Thyroid gland (tissue), 4 donors: ENCODE data around the gene TOM1L1. TPM values are rescaled to one million over a fixed set of nuclear protein-coding genes. Genes with fewer than 3 reads are reported as not detected.

Source experiments
- DNase-seq, 2 donors: peaks; one replicate each; pipeline ENCODE4 v3.0.0-alpha.2; 2019
- H3K27ac ChIP-seq, 3 donors: fragments of 200-600 bp; sonication (generic); 1 replicate in 2 of 3; 2 replicates in 1 of 3; pipeline ENCODE4 v1.5.1; 2016 to 2019; ENCODE audit warnings: mild to moderate bottlenecking in 1 of 3, moderate library complexity in 1 of 3
- H3K27me3 ChIP-seq: fragments of 200-600 bp; sonication (generic); one replicate; pipeline ENCODE4 v1.5.1; 2019
- H3K36me3 ChIP-seq, 2 donors: fragments of 200-600 bp; sonication (generic); one replicate each; pipeline ENCODE4 v1.5.1; 2016 to 2019
- H3K4me1 ChIP-seq, 2 donors: fragments of 200-600 bp; sonication (generic); one replicate each; pipeline ENCODE4 v1.5.1; 2017 to 2019
- H3K4me3 ChIP-seq, 3 donors: fragments of 200-600 bp; sonication (generic); replicated peaks in 1 of 3; 1 replicate in 2 of 3; 2 replicates in 1 of 3; pipeline ENCODE4 v1.5.1; 2016; ENCODE audit warnings: mild to moderate bottlenecking in 1 of 3
- H3K9me3 ChIP-seq: fragments of 200-600 bp; sonication (generic); one replicate; pipeline ENCODE4 v1.5.1; 2017
- POLR2A ChIP-seq, 2 donors: fragments of 450-650 bp; IDR thresholded peaks; one replicate each; pipeline ENCODE4 v1.6.1; 2017; ENCODE audit warnings: antibody characterized with exemption in 2 of 2, mild to moderate bottlenecking in 2 of 2, moderate library complexity in 1 of 2
- WGBS, 2 donors: methylation state at CpG; one replicate each; pipeline ENCODE4 v1.1.5; 2017; 5-methylcytosine and 5-hydroxymethylcytosine counted together
- intact Hi-C: fragments of 100-400 bp; cut with DNase I; formaldehyde crosslinking; loops from one replicate; pipeline ENCODE4 v1.15.1; 2023
- total RNA-seq, 4 donors: library from RNA; depleted of rRNA; stranded (reverse); fragments of >200 nt; gene quantifications; one replicate each; pipeline ENCODE4 v1.2.3, GENCODE V29; 2016
- TF ChIP-seq, protein P1 (sequence below), 6 experiments: fragments of 200-600 bp in 3 of 6; fragments of 450-650 bp in 3 of 6; sonication (generic) in 3 of 6; IDR thresholded peaks; one replicate each; pipeline ENCODE4 v1.5.1; 2016 to 2019; ENCODE audit warnings: antibody characterized with exemption in 6 of 6, mild to moderate bottlenecking in 2 of 6, inconsistent platforms in 1 of 6, moderate library complexity in 1 of 6

TOM1L1 gene
- total RNA-seq, 4 donors from 2014 or later = 89.6 to 116 (median 109) TPM

DNA sequence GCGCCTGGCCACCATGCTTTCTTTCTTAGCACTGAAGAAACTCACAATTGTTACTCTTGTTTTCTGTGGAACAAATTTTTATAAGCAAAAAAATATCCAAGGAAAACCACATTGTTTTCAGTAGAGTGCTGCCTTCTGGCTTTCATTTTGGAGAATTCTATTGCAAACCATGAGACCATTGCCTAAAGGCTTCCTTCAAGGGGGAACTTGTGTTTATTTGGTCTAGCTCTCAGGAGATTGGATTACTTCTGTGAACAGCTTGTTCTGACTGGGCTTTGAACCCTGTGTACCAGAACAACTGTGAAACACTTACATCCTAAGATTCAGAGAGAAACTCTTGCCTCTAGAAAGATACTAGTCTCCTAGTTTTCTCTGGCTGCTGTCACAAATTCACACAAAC, 32.1 kb downstream of the TOM1L1 start:
- TF ChIP-seq POLR2A (IDR thresholded peaks at IDR 0.05) = no peak
- TF ChIP-seq, protein P1, sequence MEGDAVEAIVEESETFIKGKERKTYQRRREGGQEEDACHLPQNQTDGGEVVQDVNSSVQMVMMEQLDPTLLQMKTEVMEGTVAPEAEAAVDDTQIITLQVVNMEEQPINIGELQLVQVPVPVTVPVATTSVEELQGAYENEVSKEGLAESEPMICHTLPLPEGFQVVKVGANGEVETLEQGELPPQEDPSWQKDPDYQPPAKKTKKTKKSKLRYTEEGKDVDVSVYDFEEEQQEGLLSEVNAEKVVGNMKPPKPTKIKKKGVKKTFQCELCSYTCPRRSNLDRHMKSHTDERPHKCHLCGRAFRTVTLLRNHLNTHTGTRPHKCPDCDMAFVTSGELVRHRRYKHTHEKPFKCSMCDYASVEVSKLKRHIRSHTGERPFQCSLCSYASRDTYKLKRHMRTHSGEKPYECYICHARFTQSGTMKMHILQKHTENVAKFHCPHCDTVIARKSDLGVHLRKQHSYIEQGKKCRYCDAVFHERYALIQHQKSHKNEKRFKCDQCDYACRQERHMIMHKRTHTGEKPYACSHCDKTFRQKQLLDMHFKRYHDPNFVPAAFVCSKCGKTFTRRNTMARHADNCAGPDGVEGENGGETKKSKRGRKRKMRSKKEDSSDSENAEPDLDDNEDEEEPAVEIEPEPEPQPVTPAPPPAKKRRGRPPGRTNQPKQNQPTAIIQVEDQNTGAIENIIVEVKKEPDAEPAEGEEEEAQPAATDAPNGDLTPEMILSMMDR (IDR thresholded peaks at IDR 0.05) = no peak
- Histone ChIP-seq H3K4me3 (no peak overlapping the region), H3K36me3 (peaks cover 11 to 35% of the 10 kb centered on the region in 2 donors)

DNA sequence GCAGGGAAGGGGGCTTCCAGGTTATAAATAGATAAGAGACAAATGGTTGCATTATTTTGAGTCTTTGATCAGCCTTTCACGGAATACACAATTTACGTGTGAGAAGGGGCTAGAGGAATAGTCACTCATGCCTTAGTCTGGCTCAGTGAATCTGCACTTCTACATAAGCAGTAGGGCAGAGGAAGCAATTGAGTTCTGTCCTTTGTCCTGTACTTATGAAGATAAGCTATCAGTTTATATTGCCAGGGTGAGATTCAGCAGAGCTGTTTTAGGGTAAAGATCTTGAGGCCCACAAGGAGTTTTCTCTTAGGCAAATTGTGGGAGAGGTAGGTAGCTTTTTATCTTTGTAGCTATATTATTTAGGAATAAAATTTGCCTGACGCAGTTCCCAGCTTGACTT, 33.3 kb downstream of the TOM1L1 start:
- intact Hi-C loops = no loop called here
- Histone ChIP-seq H3K27ac (no peak overlapping the region), H3K27me3 (no peaks in the 10 kb centered on the region), H3K9me3 (no peaks in the 10 kb centered on the region), H3K36me3 (peaks cover 14 to 32% of the 10 kb centered on the region in 2 donors), H3K4me1 (no peaks in the 10 kb centered on the region), H3K4me3 (no peak overlapping the region)
- WGBS, 2 donors = 88 to 95% methylated on average over 3 of the region's 3 CpGs
- TF ChIP-seq, protein P1 (IDR thresholded peaks at IDR 0.05) = no peak
- no peak for TF ChIP-seq POLR2A (IDR thresholded peaks at IDR 0.05)
- DNase-seq = no peak

More for the DNA sequence above, 32.1 kb downstream of the TOM1L1 start:
- Histone ChIP-seq H3K4me1 (no peaks in the 10 kb centered on the region), H3K27ac (no peak overlapping the region), H3K9me3 (no peaks in the 10 kb centered on the region), H3K27me3 (no peaks in the 10 kb centered on the region)
- no peak for DNase-seq
- 93 to 100% methylated on average over 1 of the region's 1 CpG for WGBS, 2 donors
- intact Hi-C loops = no loop called here

DNA sequence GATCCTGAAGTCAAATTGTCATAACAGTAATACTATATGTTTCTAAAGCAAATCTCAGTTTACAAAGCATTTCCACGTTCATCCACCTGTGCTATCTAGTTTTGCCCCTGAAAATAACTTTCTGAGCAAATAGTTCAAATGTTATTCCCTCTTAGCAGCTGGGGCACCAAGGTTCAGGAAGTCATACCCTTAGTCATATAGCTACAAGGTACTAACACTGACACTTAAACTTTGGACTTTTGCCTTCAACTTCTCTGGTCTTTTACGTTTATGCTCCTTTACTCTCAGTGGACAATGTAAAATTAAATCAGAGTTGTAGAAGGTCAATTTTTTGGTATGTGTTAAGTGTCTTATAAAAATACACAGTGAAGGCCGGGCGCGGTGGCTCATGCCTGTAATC, 34.8 kb downstream of the TOM1L1 start:
- Histone ChIP-seq H3K4me3 (no peak overlapping the region), H3K36me3 (peaks cover 21 to 32% of the 10 kb centered on the region in 2 donors), H3K27me3 (no peaks in the 10 kb centered on the region), H3K4me1 (no peaks in the 10 kb centered on the region), H3K9me3 (no peaks in the 10 kb centered on the region), H3K27ac (no peak overlapping the region)
- intact Hi-C loops = no loop called here
- 93 to 96% methylated on average over 5 of the region's 5 CpGs for WGBS, 2 donors
- DNase-seq = no peak
- TF ChIP-seq, protein P1 (IDR thresholded peaks at IDR 0.05) = no peak
- no peak for TF ChIP-seq POLR2A (IDR thresholded peaks at IDR 0.05)

DNA sequence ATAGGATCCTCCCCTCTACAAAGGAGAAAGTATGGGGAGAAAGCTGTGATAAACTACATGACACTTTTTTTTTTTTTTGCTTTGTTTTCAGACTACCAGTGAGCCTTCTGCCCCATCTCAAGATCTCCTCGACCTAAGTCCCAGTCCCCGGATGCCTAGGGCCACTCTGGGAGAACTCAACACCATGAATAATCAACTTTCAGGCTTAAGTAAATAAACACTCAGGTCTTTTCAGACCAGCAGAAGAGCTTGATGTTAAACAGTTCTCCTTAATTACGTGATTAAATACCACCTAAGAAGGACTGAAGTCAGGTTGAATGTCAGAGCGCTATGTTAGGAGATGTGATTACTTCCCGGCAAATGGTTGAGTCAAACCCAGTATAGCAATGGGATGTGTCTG, 36.4 kb downstream of the TOM1L1 start:
- Histone ChIP-seq H3K36me3 (peaks cover 16 to 31% of the 10 kb centered on the region in 2 donors), H3K27me3 (no peaks in the 10 kb centered on the region), H3K9me3 (no peaks in the 10 kb centered on the region), H3K4me1 (no peaks in the 10 kb centered on the region), H3K4me3 (no peak overlapping the region), H3K27ac (no peak overlapping the region)
- 74 to 81% methylated on average over 5 of the region's 5 CpGs for WGBS, 2 donors
- TF ChIP-seq, protein P1 (IDR thresholded peaks at IDR 0.05) = no peak
- no peak for TF ChIP-seq POLR2A (IDR thresholded peaks at IDR 0.05)
- intact Hi-C loops = no loop called here
- DNase-seq = no peak

DNA sequence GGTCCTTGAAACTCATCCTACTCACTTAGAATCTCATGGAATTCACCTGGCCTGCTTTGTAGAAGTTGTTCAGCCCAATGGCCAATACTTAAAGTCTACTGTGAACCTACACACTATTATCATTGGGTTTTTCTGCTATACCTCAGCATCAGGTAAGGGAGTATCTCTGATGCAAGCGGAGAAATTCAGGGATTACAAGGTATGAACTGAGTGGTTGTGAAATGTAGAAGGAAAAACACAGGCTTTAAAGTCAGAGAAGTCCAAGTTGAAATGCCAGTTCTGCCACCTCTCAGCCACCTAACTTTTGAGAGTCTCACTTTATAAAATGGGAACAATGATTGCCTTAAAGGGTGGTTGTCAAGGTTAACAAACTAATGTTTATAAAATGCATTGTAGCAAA, 36.8 kb downstream of the TOM1L1 start:
- Histone ChIP-seq H3K27ac (no peak overlapping the region), H3K4me1 (no peaks in the 10 kb centered on the region), H3K4me3 (no peak overlapping the region), H3K9me3 (no peaks in the 10 kb centered on the region), H3K27me3 (no peaks in the 10 kb centered on the region), H3K36me3 (peaks cover 16 to 30% of the 10 kb centered on the region in 2 donors)
- intact Hi-C loops = no loop called here
- TF ChIP-seq POLR2A (IDR thresholded peaks at IDR 0.05) = no peak
- TF ChIP-seq, protein P1 (IDR thresholded peaks at IDR 0.05) = no peak
- no peak for DNase-seq
- WGBS, 2 donors = 96 to 97% methylated on average over 1 of the region's 1 CpG
